NCI-H2081 (cell line): ENCODE results near the gene CACUL1.

ENCODE experiments used
- DNase-seq, 2 experiments: peaks; one replicate each; lab custom pipeline; 2025; lab: John Stamatoyannopoulos, UW

The CACUL1 gene

DNA sequence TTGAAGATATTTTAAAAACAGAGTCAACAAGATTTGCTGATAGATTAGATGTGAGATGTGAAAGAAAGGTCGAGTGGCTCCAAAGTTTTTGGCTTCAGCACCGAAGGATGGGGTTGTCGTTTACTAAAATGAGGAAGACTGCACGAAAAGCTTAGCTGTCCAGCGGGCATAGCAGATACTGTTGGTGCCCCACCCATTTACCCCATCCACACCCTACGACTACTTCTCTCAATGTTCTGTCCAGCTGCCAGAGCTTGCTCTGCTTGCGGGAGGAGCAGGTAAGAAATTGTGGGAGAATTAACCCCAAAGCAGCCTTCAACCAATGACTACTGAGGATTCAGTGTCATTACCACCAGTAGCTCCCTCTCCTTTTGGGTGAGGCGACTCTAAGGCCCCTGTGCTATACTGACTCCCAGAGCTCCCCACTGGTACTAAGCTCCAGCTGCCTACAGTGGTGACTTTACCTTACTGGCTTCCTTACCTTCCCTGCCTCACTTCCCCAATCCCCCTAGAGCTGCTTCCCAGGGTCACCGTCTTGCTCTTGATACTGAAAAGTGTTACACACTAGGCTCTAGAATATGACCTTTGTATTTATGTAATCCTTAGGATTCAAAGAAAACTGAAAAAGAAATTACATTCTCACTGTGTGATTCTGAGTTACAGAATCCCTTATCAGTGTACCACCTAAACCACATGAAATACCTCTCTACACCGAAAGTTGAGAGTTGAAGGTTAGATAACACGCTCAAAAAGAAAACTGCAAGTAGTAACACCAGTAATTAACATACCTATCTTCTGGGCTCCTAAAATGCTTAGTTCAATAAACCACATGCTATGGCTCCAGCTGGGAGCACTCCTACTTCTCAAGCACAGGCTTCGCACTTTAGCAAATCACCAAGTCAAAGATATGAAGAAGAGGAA lies 22.3 kb downstream of the CACUL1 start:
- DNase-seq: no peak

DNA sequence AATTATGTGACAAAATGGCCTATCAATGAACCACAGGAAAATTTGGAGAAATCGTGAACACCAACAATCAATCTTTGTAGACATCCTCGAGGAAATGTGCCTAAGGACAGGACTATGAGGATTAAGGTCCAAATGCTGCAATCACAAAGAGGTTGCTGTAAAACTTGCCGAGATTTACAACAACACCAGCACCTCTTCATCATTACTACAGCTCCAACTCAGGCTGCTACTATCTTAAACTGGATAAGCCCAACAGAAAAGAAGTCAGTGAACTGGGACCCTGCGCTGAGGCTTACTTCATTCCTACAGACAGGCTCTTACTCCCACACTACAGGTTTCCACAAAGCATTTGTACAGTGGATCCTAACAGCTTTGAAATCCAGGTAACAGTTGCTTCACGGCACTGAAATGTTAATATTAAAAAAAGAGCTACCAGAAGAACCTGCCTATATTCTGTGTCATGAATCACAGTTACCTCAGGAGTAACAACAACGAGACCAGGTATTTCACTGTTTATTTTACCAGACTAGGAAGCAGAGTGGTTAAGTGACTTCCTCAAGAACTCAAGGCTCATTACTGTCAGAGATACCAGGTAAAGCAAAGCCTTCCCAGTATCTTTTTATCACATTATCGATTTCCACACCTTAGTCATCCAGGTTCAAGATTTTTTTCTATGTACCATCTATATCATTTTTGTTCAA lies 23.9 kb downstream of the CACUL1 start:
- DNase-seq: no peak

DNA sequence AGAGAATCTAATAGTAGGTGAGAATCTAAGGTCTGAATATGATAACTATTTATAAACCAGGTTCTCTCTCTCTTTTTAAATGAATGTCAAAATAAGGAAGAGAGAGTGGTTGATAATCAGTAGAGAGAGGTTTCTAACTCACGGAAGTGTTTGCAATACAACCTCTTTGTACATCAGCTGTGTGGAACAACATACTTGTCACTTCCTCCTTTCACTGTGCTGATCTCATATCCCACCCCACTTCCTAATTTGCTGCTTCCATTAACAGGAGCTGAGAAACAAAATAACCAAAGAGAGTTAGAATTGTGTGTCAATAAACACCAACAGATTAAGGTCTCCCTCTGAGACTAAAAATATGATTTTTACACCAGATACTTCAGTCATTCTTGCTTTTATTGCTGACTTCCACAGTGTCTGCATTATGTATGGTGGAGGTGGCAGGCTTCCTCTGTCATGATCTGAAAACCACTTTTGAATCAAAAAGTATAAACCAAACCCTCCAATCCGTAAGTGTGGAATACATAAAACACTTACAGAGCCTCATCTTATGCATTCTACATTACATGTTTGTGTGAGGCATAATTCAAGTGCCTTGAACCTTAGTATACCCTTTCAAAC lies 25.0 kb downstream of the CACUL1 start:
- DNase-seq: no peak

DNA sequence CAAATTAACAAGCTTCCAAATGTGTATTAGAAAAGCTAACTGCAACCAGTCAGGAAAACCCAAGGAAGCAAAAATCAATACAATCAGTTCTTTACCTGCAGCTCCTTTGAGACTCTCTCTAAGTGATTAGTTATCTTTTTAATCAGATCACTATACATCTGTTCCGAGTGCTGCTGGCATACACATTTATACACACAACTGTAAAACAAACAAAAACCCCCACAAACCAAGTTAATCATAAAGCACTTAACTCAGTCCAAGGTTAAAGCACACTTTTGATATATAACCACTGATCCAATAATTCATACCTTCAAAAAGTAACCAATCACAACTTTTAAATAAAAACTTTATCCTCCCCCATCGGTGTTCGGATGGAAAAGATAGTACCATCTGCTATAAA lies 25.6 kb downstream of the CACUL1 start:
- DNase-seq: no peak

DNA sequence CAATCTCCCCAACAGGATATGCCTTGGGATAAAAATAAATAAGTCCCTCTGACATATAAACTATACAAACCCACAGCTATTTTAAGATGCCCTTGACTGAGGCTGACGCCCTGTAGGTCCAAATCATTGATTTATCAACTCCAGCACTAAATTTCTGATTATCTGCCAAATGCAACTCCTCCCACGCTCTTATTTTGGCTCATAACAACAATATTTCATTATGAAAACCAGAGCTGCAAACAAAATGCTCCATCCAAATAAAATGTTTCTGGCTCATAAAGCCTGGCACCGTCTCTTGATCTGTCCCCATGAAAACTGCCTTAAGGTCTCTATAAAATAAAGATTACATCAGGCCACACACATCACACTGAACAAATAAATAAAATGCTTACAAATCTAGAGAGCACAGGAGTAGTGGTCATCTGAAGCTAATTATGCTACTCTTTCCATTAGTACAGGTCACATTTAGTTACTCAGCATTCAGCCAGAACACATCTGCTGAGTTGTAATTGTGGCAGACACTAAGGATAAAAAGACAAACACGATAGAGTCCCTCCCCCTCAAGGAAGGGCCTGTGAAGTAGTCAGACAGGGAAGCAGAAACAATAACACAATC lies 28.8 kb downstream of the CACUL1 start:
- no peak for DNase-seq

DNA sequence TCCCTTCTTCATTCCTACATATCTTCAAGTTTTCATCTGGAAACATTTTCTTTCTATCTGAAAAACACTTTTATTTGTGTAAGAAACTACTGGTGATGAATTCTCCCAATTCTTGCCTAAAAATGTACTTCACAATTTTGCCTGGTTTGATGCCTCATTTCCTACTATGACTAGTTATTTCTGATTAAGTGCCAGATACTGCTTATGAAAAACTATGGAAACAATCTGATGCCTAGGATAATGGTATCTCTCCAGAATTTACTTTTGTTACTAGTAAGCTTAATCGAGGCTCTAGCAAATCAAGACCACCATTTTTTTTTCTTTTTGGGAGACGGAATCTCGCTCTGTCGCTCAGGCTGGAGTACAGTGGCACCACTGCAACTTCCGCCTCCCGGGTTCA lies 31.3 kb downstream of the CACUL1 start:
- DNase-seq: no peak

DNA sequence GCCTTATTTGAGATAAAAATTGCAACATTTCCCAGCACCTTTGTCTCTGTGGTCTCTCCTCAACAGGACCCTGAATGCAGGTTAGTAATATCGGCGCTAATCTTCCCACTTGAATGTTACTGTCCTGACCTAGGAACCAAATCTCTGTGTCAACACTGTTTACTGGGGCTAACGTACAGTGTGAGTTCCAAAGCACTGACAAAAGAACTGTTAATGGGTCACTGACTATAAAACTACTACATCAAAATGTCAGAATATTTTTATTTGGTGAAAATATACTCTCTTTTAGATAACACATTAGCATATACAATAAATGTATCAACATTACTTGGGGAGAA lies 33.3 kb downstream of the CACUL1 start:
- no peak for DNase-seq

DNA sequence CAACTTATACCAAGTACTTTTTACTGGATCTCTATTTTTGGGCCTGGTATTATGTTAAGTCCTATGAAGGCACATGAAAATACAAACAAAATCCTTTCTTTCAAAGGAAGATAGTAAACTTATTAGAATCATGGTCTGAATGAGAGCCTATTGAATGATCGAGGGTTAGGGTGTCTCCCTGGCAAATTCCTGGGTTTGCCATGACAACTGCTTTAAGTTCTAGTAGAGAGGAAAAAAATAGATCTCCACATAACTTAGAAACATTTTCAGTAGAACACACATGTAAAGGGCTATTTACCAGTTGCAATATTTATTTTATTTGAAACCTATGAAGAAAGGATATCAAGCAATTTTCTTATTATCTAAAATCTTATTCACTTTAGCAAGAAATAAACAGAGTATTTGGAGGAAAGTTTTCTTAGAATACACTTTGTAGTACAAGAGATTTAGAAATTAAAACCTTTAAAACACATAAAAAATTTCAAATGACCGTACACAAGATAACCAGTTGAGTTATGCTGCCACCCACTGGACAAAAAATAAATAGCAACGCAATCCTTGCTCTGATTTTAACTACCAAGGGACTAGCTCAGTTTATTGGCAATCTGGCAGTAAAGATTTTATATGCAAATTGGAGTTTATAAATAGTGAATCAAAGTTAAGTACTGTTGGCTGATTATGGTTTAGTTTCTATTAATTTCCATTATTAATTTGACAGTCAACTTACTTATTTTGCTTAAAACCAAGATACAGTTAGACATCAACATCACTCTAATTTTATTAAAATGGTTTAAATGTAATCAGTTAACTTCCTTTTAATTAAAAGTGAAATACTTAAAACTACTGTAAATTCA lies 33.9 kb downstream of the CACUL1 start:
- peak; percentile 17 to 33 for DNase-seq

DNA sequence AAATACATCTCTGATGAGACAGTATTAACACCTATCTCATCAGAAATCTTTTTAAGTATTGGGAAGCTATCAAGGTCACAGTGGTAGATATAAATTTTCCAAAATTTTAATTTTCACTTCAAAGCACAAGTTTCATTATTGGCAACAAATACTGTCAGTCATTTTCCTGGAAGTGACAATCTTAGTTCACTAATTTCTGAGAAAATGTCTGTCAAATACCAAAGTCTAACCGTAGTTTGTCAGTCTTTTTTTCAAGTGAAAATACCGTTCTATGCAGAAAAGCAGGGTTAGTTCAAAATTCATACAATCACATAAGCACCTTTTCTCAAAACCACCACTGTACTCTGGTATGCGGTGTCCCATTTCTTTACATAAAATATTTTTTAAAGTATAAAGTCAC lies 40.4 kb downstream of the CACUL1 start:
- no peak for DNase-seq

DNA sequence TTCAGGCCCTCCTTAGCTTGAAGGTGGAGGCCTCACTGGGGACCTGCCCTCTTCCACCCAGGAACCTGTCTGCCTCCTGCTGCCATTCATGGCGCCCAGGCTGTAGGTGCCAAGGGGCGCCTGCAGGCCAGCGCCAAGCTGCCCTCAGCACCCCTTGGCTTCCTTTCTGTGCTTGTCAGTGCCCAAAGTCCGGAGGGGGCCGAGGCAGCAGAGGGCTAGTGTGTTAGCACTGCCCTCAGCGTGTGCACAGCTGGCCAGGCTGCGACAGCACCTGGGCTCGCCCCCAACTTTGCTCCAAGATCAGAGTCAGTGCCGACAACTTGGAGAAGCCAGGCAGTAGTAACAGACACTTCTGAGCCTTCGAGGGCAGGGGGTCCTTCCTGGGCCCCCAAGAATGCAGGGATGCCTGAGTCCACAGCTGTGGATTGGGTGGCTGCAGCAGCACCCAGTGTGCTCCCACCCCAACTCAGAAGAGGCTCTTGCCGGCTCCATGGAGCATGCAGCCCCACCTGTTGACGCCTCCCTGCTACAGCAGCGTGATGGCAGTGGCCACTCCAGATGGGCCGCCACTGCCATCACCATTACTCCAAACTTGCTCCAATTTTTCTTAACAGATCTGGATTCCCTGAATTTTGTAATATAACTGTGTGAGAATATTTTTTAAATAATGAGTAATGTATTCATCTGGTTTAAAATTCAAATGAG lies 41.7 kb downstream of the CACUL1 start:
- no peak for DNase-seq

DNA sequence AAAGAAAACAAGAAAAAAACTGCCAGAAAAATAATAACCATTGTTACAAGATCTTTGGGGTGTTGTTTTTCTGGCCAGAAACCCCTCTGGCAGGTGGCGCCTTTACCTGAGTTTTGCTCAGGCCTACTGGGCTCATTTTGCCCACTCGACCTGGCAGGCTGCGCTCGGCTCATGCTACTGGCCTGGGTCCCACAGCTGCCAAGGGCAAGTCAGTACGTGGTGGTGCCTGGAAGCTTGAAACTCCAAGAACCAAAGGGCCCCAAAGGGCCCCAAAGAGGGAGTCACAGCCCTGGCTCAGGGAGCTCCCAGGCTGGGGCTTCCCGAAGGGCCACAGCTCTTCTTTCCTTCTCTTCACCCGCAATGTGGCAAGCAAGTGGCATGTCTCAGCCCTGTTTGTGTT lies 42.7 kb downstream of the CACUL1 start:
- DNase-seq: no peak

DNA sequence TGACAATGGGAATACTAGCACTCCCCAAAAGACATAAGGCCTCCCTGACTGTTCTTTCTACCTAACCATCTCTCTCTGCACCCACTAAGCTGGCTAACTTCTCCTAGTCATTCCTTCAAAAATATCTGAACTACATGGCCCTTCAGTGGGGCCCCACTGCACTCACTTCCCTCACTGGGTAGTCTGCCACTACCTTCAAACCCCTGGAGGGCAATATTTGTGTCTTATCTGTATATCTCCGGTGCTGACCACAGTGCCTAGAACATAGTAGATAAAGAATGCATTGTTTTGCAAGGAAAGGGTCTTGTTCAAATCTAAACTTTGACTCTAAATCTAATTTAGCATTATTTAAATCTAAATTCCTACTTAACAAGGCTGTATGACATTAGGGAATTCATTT lies 44.3 kb downstream of the CACUL1 start:
- no peak for DNase-seq

DNA sequence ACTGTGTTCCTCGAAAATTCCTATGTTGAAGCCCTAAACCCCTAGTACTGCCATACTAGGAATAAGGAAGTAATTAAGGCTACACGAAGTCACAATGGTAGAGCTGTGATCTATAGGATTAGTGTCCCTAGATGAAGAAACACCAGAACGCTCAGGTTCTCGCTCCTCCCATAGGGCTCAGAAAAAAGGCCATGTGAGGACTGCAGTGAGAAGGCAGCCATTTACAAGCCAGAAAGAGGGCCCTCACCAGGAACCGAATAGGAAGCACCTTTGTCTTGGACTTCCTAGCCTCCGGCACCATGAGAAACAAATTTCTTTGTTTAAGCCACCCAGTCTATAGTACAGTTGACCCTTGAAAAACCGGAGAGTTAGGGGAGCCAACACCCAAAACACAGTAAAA lies 46.2 kb downstream of the CACUL1 start:
- no peak for DNase-seq

DNA sequence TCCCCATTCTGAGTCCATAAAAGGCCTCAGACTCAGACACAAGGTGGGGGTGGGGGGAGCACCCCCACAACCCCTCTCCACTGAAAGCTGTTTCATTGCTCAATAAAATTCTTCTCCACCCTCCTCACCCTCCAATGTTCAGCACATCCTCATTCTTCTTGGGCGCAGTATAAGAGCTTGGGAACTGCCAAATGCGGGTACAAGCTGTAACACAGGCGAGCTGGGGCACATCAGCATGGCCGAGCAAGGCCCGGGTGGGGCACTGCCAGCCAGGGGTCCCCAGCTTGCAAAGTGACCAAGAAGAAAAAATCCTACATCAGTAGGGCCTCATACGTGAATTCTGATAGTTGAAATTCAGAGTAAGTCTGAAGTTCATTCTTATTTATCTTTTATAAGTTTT lies 50.1 kb downstream of the CACUL1 start:
- DNase-seq: no peak

DNA sequence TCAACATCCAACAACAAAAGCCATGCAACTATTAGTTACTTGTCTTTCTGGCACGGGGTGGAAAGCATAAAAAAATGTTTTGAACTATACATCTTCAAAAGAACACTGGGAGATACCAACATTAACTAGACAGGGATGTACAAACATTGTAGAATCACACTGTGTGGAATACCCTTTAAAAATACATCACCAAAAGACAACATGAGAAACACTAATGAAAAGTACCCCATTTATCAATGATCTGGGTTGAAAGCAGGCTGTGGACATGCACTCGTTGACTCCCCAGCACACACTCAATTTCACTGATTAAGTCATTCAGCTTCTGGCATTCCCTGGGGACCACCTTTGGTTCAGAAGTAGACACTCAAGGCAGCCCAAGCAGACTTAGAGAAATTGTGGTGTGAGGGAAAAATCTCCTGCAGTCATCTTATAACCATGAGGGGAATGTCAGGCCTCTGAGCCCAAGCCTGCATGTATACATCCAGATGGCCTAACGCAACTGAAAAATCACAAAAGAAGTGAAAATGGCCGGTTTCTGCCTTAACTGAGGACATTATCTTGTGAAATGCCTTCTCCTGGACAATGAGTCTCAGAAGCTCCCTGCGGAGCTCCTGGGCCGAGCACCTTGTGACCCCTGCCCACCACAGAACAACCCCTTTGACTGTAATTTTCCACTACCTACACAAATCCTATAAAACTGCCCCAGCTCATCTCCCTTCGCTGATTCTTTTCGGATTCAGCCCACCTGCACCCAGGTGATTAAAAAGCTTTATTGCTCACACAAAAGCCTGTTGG lies 53.0 kb downstream of the CACUL1 start:
- DNase-seq: no peak

DNA sequence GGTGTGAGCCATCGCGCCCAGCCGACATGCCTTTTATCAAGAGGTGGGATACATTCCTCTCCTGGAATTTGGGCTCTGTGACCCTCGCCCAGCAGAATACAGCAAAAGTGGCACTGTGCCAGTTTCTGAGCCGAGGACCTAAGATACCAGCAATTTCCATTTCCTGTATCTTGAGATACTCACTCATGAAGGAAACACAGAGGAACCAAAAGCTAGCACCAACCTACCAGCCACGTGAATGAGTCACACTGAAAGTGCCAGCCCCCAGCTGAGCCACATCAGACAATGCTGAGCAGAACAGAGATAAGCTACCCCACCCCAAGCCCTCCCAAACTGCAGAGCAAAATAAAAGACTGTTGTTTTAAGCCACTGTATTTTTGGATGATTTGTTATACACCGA lies 56.3 kb downstream of the CACUL1 start:
- no peak for DNase-seq

DNA sequence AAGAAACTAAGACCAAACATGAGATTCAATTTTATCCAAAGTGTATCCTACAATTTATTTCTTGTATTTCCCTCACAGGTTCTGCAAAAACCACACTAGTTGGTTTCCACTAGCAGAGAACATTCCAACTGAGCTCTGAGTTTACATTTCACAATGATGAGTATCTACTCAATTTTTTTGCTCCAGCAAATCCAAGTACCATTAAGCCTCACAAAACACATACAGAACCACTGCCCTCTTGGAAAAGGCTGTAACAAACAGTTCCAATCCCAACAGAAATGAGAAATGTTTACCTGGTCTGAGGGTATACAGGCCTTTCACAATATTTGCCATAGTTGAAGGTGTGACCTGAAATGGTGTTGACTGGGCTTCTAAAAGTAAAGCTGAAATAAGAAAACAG lies 59.9 kb downstream of the CACUL1 start:
- no peak for DNase-seq

DNA sequence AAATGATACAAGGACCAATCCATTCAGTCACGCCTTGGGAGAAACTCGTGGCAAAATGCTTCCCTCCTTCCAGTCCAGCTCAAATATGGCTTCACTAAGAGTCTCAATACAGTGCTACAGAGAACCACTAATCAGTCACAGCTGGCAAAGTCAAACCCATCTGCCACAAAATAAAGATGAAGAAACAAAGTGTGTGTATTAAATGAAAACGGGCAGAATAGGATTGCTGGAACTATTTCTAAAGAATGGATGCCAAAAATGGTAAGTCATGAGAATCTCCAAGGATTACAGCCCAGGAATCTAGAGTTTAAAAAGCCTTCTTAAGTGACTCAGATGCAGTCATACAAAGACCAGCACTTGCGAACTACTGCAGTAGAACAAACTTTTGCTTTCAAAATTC lies 61.9 kb downstream of the CACUL1 start:
- DNase-seq: no peak

DNA sequence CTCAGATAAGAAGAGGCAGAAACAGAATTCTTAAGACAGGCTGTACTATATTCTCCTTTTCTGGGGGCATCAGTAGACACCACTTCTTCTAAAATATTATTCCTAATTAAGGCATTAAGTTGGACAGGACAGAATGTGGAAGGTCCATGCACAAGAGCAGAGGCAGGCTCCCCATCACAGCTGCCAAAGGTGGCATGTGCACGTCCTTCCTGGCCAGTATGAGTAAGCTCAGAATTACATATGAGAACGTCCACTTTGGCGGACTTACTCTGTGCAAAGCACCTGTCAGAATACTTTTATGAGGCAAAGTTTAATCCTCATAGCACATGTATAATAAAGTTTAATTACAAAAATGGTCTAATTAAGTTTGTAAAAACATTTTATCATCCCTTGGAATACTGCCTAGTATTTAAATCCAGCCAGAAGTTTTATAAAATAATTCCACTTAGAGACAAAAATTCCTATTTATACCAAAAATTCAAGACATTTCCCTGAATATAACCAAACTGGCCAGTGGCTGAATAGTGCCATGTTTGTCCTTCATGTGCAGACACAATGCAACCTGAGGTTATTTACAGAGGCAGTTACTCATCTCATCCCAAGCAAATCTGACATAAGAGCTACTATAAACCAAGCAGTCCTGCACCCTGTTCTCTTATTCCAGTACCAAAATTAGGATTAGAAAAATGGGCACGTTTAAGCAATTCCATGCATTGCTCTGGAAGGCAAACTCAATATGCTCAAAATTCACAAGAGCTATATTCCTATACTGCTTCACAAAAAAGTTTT lies 65.5 kb downstream of the CACUL1 start:
- no peak for DNase-seq

DNA sequence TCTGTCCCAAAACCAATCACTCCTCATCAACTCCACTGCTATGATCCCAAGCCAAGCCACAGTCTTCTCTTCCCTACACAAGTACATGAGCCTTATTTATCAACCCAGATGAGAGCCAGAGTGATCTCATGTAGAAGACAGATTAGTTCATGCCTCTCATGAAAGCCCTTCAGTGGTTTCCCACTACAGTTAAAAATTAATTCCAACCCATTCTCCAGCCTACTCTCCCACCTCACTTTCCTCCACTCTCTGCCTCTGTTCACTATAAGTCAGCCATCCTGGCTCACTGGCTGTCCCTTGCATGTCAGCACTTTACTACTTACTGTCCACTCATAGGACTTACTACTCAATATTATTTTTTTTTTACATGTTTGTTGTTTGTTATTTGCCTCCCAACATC lies 67.3 kb downstream of the CACUL1 start:
- DNase-seq: no peak
